Dedifferentiated amniotic fluid mesenchymal stem cell (primary cell): ENCODE measurements around the gene OR8K5.
"Not testable (repeated sequence)": the region's sequence is repeated elsewhere in the genome, so short reads cannot be mapped to it uniquely, and the experiment has no call there.

Experiments
- DNase-seq: peaks from one replicate; pipeline ENCODE4 v3.0.0-alpha.2; 2016; ENCODE audit errors: extremely low spot score

Gene OR8K5

GRCh38 chr11:56160217-56160616 is at the start of gene OR8K5:
TSS of gene OR8K5 (minus strand) at chr11:56160317. CDS start at chr11:56160317, 0 bp downstream.
- DNase-seq: no peak

- no peak for DNase-seq
Observed at GRCh38 chr11:56207790-56208189, 47.7 kb upstream of the OR8K5 start.

GRCh38 chr11:56197367-56197766 is 37.2 kb upstream of the OR8K5 start:
- DNase-seq: no peak

- DNase-seq: no peak
Observed at GRCh38 chr11:56196705-56197104, 36.6 kb upstream of the OR8K5 start.

GRCh38 chr11:56188602-56189001 is 28.5 kb upstream of the OR8K5 start:
- DNase-seq: no peak

- DNase-seq: no peak
Observed at GRCh38 chr11:56183459-56183858, 23.3 kb upstream of the OR8K5 start.

GRCh38 chr11:56176318-56176717 is 16.2 kb upstream of the OR8K5 start, which contains the start of gene OR5J2:
TSS of gene OR5J2 (plus strand) at chr11:56176618. CDS start at chr11:56176618, 0 bp downstream.
- DNase-seq: no peak

- DNase-seq: no peak
Observed at GRCh38 chr11:56172256-56172830, 12.2 kb upstream of the OR8K5 start.

GRCh38 chr11:56163804-56164203 is 3.7 kb upstream of the OR8K5 start:
- no peak for DNase-seq

GRCh38 chr11:56152333-56152732 is 7.8 kb downstream of the OR8K5 start:
- DNase-seq: no peak

- no peak for DNase-seq
Observed at GRCh38 chr11:56151376-56151775, 8.7 kb downstream of the OR8K5 start.

- not testable (repeated sequence) for DNase-seq
Observed at GRCh38 chr11:56143681-56144080, 16.4 kb downstream of the OR8K5 start.

GRCh38 chr11:56140151-56140661 is 19.9 kb downstream of the OR8K5 start, which contains the start of gene OR8J3:
TSS of gene OR8J3 (minus strand) at chr11:56140201. CDS start at chr11:56137718, 2,483 bp downstream.
- DNase-seq: no peak

- DNase-seq: no peak
Observed at GRCh38 chr11:56122073-56122472, 38.0 kb downstream of the OR8K5 start, which contains the start of gene OR8H3. TSS of gene OR8H3 (plus strand) at chr11:56122373. CDS start at chr11:56122373, 0 bp downstream.
